RWPE2 (cell line): ENCODE data around the gene NCAPD3.

ENCODE experiments used
- ATAC-seq: fragments of 200-7000 bp; cut with Tn5 transposase; 3 replicates; pipeline ENCODE4 v1.9.1; 2021; ENCODE audit warnings: low read depth
- DNase-seq: peaks from one replicate; pipeline ENCODE4 v3.0.0-alpha.2; 2020; ENCODE audit warnings: low spot score
- H3K27ac ChIP-seq: fragments of 450-650 bp; 2 replicates; pipeline ENCODE4 v1.5.1; 2017; ENCODE audit warnings: mild to moderate bottlenecking; ENCODE audit not compliant: poor library complexity, severe bottlenecking
- H3K27me3 ChIP-seq: fragments of 250-450 bp; sonication (Bioruptor Pico); 2 replicates; pipeline ENCODE4 v1.5.1; 2021; ENCODE audit warnings: mild to moderate bottlenecking, moderate library complexity; ENCODE audit not compliant: insufficient read depth, poor library complexity, severe bottlenecking
- H3K36me3 ChIP-seq: fragments of 250-450 bp; sonication (Bioruptor Pico); 2 replicates; pipeline ENCODE4 v1.5.1; 2020; ENCODE audit warnings: low read depth, mild to moderate bottlenecking, moderate library complexity
- H3K4me1 ChIP-seq: fragments of 250-450 bp; sonication (Bioruptor Pico); 2 replicates; pipeline ENCODE4 v1.5.1; 2021; ENCODE audit warnings: mild to moderate bottlenecking, moderate library complexity; ENCODE audit not compliant: insufficient read depth, poor library complexity, severe bottlenecking
- H3K4me3 ChIP-seq: fragments of 250-450 bp; sonication (Bioruptor Pico); 2 replicates; pipeline ENCODE4 v1.5.1; 2021; ENCODE audit warnings: mild to moderate bottlenecking, moderate library complexity; ENCODE audit not compliant: severe bottlenecking
- H3K9me3 ChIP-seq: fragments of 250-450 bp; sonication (Bioruptor Pico); 2 replicates; pipeline ENCODE4 v1.5.1; 2021; ENCODE audit warnings: mild to moderate bottlenecking, moderate library complexity; ENCODE audit not compliant: severe bottlenecking
- CTCF ChIP-seq: fragments of 450-650 bp; IDR thresholded peaks from one replicate; pipeline ENCODE4 v1.5.1; 2017; ENCODE audit warnings: mild to moderate bottlenecking, moderate library complexity; ENCODE audit not compliant: poor library complexity, severe bottlenecking

The NCAPD3 gene

GRCh38 chr11:134270250-134270714, 46.5 kb upstream of the NCAPD3 start:
- Histone ChIP-seq H3K4me1 (peaks cover 18% of the 10 kb centered on the region), H3K4me3 (no peak overlapping the region), H3K36me3 (no peaks in the 10 kb centered on the region), H3K9me3 (no peaks in the 10 kb centered on the region), H3K27ac (no peak overlapping the region), H3K27me3 (peaks cover 21% of the 10 kb centered on the region)
- ATAC-seq (no peak), DNase-seq (no peak)
- TF ChIP-seq CTCF, result no peak

- TF ChIP-seq CTCF, result no peak
- Histone ChIP-seq H3K27ac (peak overlapping the region; percentile 75), H3K4me3 (no peak overlapping the region), H3K36me3 (peaks cover 9% of the 10 kb centered on the region), H3K9me3 (no peaks in the 10 kb centered on the region), H3K4me1 (peaks cover 18% of the 10 kb centered on the region), H3K27me3 (no peaks in the 10 kb centered on the region)
- ATAC-seq, result no peak
- DNase-seq, result no peak
Measured at GRCh38 chr11:134267966-134268365, 44.2 kb upstream of the NCAPD3 start.

- DNase-seq, result no peak
- Histone ChIP-seq H3K36me3 (peaks cover 13% of the 10 kb centered on the region), H3K4me1 (peaks cover 18% of the 10 kb centered on the region), H3K27me3 (no peaks in the 10 kb centered on the region), H3K4me3 (no peak overlapping the region), H3K9me3 (no peaks in the 10 kb centered on the region), H3K27ac (peak overlapping the region; percentile 75)
- no peak for TF ChIP-seq CTCF
- ATAC-seq, result no peak
Measured at GRCh38 chr11:134267461-134267860, 43.7 kb upstream of the NCAPD3 start.

- DNase-seq (no peak), ATAC-seq (peak; percentile 96)
- peaks cover 18% of the 10 kb centered on the region for H3K36me3 ChIP-seq
- peak overlapping the region; percentile 75 for H3K27ac ChIP-seq
- H3K27me3 ChIP-seq, result no peaks in the 10 kb centered on the region
- TF ChIP-seq CTCF, result no peak
- peaks cover 18% of the 10 kb centered on the region for H3K4me1 ChIP-seq
- no peak overlapping the region for H3K4me3 ChIP-seq
- no peaks in the 10 kb centered on the region for H3K9me3 ChIP-seq
Measured at GRCh38 chr11:134266841-134267251, 43.1 kb upstream of the NCAPD3 start.

- H3K36me3 ChIP-seq, result peaks cover 22% of the 10 kb centered on the region
- ATAC-seq (peak; percentile 25), DNase-seq (no peak)
- no peaks in the 10 kb centered on the region for H3K9me3 ChIP-seq
- no peak overlapping the region for H3K4me3 ChIP-seq
- no peaks in the 10 kb centered on the region for H3K27me3 ChIP-seq
- peak overlapping the region; percentile 75 for H3K27ac ChIP-seq
- TF ChIP-seq CTCF, result no peak
- peaks cover 18% of the 10 kb centered on the region for H3K4me1 ChIP-seq
Measured at GRCh38 chr11:134266440-134266839, 42.7 kb upstream of the NCAPD3 start.
